ENCODE data around the gene HCRTR1. TPM values are rescaled to one million over a fixed set of nuclear protein-coding genes. Genes with fewer than 3 reads are reported as not detected.

Gene HCRTR1
- total RNA-seq, 4 donors from 2014 or later: 0.42 TPM; not detected in 3

- TF ChIP-seq POLR2A (IDR thresholded peaks at IDR 0.05): no peak
- no peak for TF ChIP-seq CTCF (IDR thresholded peaks at IDR 0.05)
- no peak overlapping the region for H3K4me3 ChIP-seq (ENCODE audit: low read depth, poor library complexity, severe bottlenecking)
- intact Hi-C loops (cut with DNase I; ENCODE audit: low total_unique reads): no loop called here
- DNase-seq (ENCODE audit: low spot score in 2 of 2): peak in 1 of 2 donors; percentile 45
- 88 to 90% methylated on average over 4 of the region's 4 CpGs for WGBS, 2 donors
Observed at GRCh38 chr1:31595836-31596736, 21.4 kb upstream of the HCRTR1 start.

GRCh38 chr1:31596737-31597097 is 20.8 kb upstream of the HCRTR1 start:
- no peak overlapping the region for H3K4me3 ChIP-seq (ENCODE audit: low read depth, poor library complexity, severe bottlenecking)
- DNase-seq (ENCODE audit: low spot score in 2 of 2): no peak
- TF ChIP-seq CTCF (IDR thresholded peaks at IDR 0.05): no peak
- no peak for TF ChIP-seq POLR2A (IDR thresholded peaks at IDR 0.05)
- intact Hi-C loops (cut with DNase I; ENCODE audit: low total_unique reads): no loop called here
- 42 to 47% methylated on average over 6 of the region's 6 CpGs for WGBS, 2 donors

GRCh38 chr1:31598980-31599379 is 18.5 kb upstream of the HCRTR1 start:
- intact Hi-C loops (cut with DNase I; ENCODE audit: low total_unique reads): no loop called here
- H3K4me3 ChIP-seq (ENCODE audit: low read depth, poor library complexity, severe bottlenecking): no peak overlapping the region
- no peak for TF ChIP-seq POLR2A (IDR thresholded peaks at IDR 0.05)
- no peak for TF ChIP-seq CTCF (IDR thresholded peaks at IDR 0.05)
- peak in 1 of 2 donors; percentile 68 for DNase-seq (ENCODE audit: low spot score in 2 of 2)
- 82 to 96% methylated on average over 7 of the region's 7 CpGs for WGBS, 2 donors

GRCh38 chr1:31600641-31601040 is 16.8 kb upstream of the HCRTR1 start:
- intact Hi-C loops (cut with DNase I; ENCODE audit: low total_unique reads): no loop called here
- no peak for TF ChIP-seq CTCF (IDR thresholded peaks at IDR 0.05)
- TF ChIP-seq POLR2A (IDR thresholded peaks at IDR 0.05): no peak
- 60 to 72% methylated on average over 2 of the region's 2 CpGs for WGBS, 2 donors
- no peak overlapping the region for H3K4me3 ChIP-seq (ENCODE audit: low read depth, poor library complexity, severe bottlenecking)
- no peak for DNase-seq (ENCODE audit: low spot score in 2 of 2)

- no peak overlapping the region for H3K4me3 ChIP-seq (ENCODE audit: low read depth, poor library complexity, severe bottlenecking)
- no peak for DNase-seq (ENCODE audit: low spot score in 2 of 2)
- WGBS, 2 donors: 96 to 97% methylated on average over 2 of the region's 2 CpGs
- TF ChIP-seq POLR2A (IDR thresholded peaks at IDR 0.05) (no peak), CTCF (IDR thresholded peaks at IDR 0.05) (no peak)
- intact Hi-C loops (cut with DNase I; ENCODE audit: low total_unique reads): no loop called here
Observed at GRCh38 chr1:31602081-31602480, 15.4 kb upstream of the HCRTR1 start.
